ENCODE measurements around the gene PTGS1. TPM values are rescaled to one million over a fixed set of nuclear protein-coding genes. Genes with fewer than 3 reads are reported as not detected.

PTGS1 gene
- total RNA-seq, 1 donor from 2014 or later: 2.9 TPM

DNA sequence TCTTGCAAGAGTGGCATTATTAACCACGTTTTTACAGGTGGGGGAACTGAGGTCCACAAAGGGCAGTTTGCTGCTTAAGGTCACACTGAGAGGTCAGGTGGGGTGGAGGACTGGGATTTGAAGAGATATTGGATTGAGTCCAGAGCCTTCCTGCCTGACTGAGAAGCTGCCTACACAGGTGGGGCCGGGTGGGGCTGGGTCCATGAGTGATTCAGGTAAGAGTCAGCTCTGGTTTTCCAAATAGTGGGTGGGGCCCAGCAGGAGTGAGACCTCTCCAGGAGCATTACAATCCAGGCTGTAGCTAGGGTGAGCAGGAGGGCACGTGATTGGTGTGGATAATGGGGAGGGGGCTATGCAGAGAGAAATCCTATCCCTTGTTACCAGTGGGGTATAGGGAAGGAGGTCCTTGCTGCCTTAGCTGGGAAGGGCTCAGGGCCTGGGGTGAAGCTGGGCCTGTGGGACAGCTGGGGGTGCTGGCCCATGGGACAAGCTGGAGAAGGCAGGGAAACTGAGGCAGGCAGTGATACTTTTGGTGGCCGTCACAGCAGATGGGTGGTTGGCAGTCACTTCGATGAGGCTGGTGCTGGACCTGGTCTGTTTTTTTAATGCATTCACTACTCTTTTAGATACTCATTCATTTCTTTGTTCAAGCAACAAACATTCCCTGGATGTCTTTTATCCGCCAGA is 2.9 kb upstream of the PTGS1 start:
- intact Hi-C loops (cut with DNase I): no loop called here
- DNase-seq (ENCODE audit: low spot score): no peak

GRCh38 chr9:122368642-122369041 is 2.2 kb upstream of the PTGS1 start:
- no peak for DNase-seq (ENCODE audit: low spot score)
- intact Hi-C loops (cut with DNase I): no loop called here

- intact Hi-C loops (cut with DNase I): no loop called here
- DNase-seq (ENCODE audit: low spot score): no peak
Observed at GRCh38 chr9:122370303-122370702, 521 bp upstream of the PTGS1 start.

DNA sequence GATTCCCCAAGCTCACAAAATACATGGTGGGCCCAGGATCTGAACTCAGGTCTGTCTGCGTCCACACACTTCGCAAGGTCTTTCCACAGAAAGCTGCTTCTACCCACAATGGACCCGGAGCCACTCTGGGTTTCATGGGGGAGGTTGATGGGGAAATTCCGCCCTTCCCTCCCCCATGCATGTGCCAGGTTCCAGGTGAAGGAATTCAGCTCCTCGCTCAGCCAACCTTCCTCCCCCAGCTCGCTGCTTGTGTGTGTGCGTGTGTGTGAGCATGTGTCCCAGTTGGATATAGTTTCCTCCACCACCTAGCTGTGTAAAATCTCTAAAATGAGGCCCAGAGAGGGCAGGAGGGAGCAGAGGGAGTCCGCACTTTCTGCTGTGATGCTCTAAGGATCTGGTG is 1.0 kb downstream of the PTGS1 start:
- DNase-seq (ENCODE audit: low spot score): no peak
- intact Hi-C loops (cut with DNase I): no loop called here

DNA sequence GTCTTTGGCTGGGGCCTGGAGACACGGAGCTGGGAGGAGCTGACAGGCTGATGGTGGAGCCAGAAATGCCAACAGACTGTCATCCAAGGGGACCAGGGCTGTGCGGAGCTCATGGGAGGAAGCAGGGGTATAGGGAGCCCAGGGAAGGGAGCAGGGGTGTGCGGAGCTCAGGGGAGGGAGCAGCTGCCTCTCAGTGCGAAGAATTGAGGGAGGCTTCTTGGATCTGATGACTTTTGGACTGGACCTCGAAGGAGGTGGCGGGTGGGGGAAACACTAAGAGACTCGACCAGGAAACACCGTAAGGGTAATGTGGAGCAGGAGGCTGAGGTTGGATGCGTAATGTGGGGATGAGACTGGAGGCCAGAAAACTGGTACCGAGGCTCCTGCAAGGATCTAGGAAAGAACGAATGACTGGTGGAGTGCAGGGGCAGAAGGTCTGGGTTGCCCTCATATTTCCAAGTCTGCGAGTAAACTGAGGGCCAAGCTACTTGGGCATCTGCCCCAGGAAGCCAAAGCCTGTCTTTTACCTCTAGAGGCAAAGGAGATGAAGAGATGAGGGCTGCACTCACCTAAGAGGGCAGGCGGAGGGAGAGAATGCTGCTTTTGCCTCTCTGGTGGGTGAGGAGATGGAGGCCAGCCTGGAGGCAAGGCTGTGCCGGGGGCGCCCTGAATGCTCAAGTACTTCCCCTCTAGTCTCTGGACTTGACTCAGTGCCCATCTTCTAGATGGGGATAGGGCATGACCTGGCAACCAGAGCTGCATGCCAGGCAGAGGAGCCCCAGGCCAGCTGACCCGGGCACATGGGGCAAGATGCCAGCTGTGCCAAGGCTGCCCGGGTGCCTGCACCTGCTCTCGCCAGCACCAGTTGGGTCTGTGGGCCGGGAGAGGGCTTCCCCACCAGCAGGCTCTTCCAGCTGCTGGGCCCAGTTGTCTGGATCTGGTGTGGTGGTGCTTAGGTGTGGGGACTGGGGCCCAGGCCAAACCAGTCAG is 2.3 kb downstream of the PTGS1 start:
- intact Hi-C loops (cut with DNase I): no loop called here
- no peak for DNase-seq (ENCODE audit: low spot score)

GRCh38 chr9:122374885-122375420 is 4.1 kb downstream of the PTGS1 start:
- intact Hi-C loops (cut with DNase I): no loop called here

GRCh38 chr9:122376796-122377195 is 6.0 kb downstream of the PTGS1 start:
- intact Hi-C loops (cut with DNase I): no loop called here
- no peak for DNase-seq (ENCODE audit: low spot score)

More at GRCh38 chr9:122374885-122375420, 4.1 kb downstream of the PTGS1 start:
- DNase-seq (ENCODE audit: low spot score): peak; percentile 87

- no peak for DNase-seq (ENCODE audit: low spot score)
- intact Hi-C loops (cut with DNase I): no loop called here
Observed at GRCh38 chr9:122377241-122378164, 6.7 kb downstream of the PTGS1 start.

DNA sequence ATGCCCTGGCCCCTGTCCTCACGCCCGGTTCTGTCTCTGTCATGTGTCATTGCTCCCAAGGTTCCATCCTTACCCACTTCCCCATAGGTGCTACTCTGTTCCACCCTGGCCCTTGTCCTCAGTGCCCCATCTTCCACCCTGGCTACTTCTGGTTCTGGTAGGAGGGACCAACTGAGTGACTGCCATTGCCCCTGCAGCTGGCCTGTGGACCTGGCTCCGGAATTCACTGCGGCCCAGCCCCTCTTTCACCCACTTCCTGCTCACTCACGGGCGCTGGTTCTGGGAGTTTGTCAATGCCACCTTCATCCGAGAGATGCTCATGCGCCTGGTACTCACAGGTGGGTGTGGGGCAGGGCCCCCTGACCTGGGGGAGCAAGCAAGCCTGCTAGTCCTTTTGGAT is 7.4 kb downstream of the PTGS1 start:
- intact Hi-C loops (cut with DNase I): no loop called here

GRCh38 chr9:122379340-122379739 is 8.5 kb downstream of the PTGS1 start:
- intact Hi-C loops (cut with DNase I): no loop called here
- DNase-seq (ENCODE audit: low spot score): no peak

More for the DNA sequence above, 7.4 kb downstream of the PTGS1 start:
- DNase-seq (ENCODE audit: low spot score): no peak

- no peak for DNase-seq (ENCODE audit: low spot score)
- intact Hi-C loops (cut with DNase I): no loop called here
Observed at GRCh38 chr9:122380293-122380692, 9.5 kb downstream of the PTGS1 start.

- intact Hi-C loops (cut with DNase I): no loop called here
Observed at GRCh38 chr9:122381206-122381950, 10.6 kb downstream of the PTGS1 start.

GRCh38 chr9:122382901-122383850 is 12.4 kb downstream of the PTGS1 start:
- intact Hi-C loops (cut with DNase I): no loop called here
- no peak for DNase-seq (ENCODE audit: low spot score)

More at GRCh38 chr9:122381206-122381950, 10.6 kb downstream of the PTGS1 start:
- no peak for DNase-seq (ENCODE audit: low spot score)

GRCh38 chr9:122383992-122384461 is 13.2 kb downstream of the PTGS1 start:
- intact Hi-C loops (cut with DNase I): no loop called here
- no peak for DNase-seq (ENCODE audit: low spot score)

DNA sequence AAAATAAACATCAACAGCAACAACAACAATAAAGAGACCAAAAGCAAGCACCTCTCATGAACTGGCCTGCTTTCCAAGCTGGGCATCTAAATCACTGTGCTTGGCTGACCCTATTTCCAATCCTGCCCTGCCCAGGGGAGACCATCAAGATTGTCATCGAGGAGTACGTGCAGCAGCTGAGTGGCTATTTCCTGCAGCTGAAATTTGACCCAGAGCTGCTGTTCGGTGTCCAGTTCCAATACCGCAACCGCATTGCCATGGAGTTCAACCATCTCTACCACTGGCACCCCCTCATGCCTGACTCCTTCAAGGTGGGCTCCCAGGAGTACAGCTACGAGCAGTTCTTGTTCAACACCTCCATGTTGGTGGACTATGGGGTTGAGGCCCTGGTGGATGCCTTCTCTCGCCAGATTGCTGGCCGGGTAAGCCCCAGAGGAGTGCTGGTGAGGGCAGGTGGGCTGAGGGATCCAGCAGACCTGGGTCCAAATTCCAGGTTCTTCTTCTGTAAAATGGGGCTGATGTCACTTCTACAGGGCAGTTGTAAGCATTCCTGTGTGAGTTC is 15.6 kb downstream of the PTGS1 start:
- no peak for DNase-seq (ENCODE audit: low spot score)
- intact Hi-C loops (cut with DNase I): no loop called here

GRCh38 chr9:122387536-122387935 is 16.7 kb downstream of the PTGS1 start:
- intact Hi-C loops (cut with DNase I): no loop called here
- no peak for DNase-seq (ENCODE audit: low spot score)

DNA sequence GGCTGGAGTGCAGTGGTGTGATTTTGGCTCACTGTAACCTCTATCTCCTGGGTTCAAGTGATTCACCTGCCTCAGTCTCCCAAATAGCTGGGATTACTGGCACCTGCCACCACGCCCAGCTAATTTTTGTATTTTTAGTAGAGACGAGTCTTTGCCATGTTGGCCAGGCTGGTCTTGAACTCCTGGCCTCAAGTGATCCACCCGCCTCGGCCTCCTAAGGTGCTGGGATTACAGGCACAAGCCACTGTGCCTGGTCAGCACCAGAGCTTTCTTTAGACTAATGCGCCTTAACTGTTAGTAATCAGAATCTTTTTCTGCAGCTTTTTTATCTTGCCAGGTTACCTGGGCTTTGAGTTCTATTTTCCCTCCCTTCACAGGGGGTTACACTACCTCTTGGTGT is 18.4 kb downstream of the PTGS1 start:
- DNase-seq (ENCODE audit: low spot score): no peak
- intact Hi-C loops (cut with DNase I): no loop called here
